ENCODE results near the gene GAA.

The GAA gene

DNA sequence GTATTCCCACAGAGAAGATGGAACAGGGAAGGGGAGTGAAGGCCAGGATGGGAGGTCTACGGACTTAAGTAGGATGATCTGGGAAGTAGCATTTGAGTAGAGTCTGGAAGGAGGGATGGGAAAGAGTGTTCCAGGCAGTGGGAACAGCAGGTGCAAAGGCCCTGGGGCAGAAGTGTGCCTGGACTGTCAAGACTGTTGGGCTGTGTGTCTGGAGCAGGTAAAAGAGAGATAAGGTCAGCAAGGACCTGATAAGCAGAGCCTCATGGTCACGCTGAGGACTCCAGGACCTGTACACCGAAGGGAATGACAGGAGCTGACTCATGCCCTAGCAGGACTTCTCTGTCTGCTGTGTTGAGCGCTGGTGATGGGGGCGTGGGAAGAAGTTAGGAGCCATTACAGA is 67.7 kb downstream of the GAA start:
- no peak overlapping the region for H3K4me3 ChIP-seq (replicated peaks; ENCODE audit: low read depth, low read length)
- TF ChIP-seq, protein P1, sequence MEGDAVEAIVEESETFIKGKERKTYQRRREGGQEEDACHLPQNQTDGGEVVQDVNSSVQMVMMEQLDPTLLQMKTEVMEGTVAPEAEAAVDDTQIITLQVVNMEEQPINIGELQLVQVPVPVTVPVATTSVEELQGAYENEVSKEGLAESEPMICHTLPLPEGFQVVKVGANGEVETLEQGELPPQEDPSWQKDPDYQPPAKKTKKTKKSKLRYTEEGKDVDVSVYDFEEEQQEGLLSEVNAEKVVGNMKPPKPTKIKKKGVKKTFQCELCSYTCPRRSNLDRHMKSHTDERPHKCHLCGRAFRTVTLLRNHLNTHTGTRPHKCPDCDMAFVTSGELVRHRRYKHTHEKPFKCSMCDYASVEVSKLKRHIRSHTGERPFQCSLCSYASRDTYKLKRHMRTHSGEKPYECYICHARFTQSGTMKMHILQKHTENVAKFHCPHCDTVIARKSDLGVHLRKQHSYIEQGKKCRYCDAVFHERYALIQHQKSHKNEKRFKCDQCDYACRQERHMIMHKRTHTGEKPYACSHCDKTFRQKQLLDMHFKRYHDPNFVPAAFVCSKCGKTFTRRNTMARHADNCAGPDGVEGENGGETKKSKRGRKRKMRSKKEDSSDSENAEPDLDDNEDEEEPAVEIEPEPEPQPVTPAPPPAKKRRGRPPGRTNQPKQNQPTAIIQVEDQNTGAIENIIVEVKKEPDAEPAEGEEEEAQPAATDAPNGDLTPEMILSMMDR (IDR thresholded peaks at IDR 0.05; ENCODE audit: low read length, missing control alignments) = no peak
- DNase-seq (ENCODE audit: low read depth) = no peak

Data from fibroblast of pulmonary artery (primary cell).